CD8-positive, alpha-beta memory T cell (primary cell): ENCODE measurements around the gene FBLIM1. TPM values are rescaled to one million over a fixed set of nuclear protein-coding genes. Genes with fewer than 3 reads are reported as not detected.

Experiments
- CTCF ChIA-PET: fragments of 350-600 bp; sonication (Branson Sonifier 250); formaldehyde crosslinking; loops from one replicate; lab custom pipeline; 2021; ENCODE audit warnings: antibody characterized with exemption; lab: Charles Lee
- POLR2A ChIA-PET: fragments of 350-600 bp; sonication (Branson Sonifier 250); formaldehyde crosslinking; loops from one replicate; lab custom pipeline; 2021; ENCODE audit warnings: antibody characterized with exemption; lab: Charles Lee
- DNase-seq, 5 donors: peaks; one replicate each; pipeline versions ENCODE4 v3.0.0 to v3.0.0-alpha.2; 2020 to 2022; ENCODE audit warnings: mixed read lengths in 1 of 5
- H3K27ac ChIP-seq: one replicate; pipeline ENCODE4 v1.7.0; 2013; ENCODE audit warnings: low read depth, mild to moderate bottlenecking, low read length, moderate library complexity
- H3K27me3 ChIP-seq: 2 replicates; pipeline ENCODE4 v1.7.0; 2013; ENCODE audit warnings: low read length, mild to moderate bottlenecking; ENCODE audit not compliant: insufficient read depth, poor library complexity, severe bottlenecking
- H3K36me3 ChIP-seq: 2 replicates; pipeline ENCODE4 v1.7.0; 2013; ENCODE audit warnings: mild to moderate bottlenecking, low read length, moderate library complexity; ENCODE audit not compliant: insufficient read depth
- H3K4me1 ChIP-seq: 2 replicates; pipeline ENCODE4 v1.7.0; 2013; ENCODE audit warnings: mild to moderate bottlenecking, low read length, moderate library complexity; ENCODE audit not compliant: insufficient read depth
- H3K4me3 ChIP-seq: 2 replicates; pipeline ENCODE4 v1.7.0; 2013; ENCODE audit warnings: mild to moderate bottlenecking, low read length
- H3K9me3 ChIP-seq: 2 replicates; pipeline ENCODE4 v1.7.0; 2013; ENCODE audit warnings: mild to moderate bottlenecking, low read length
- H3K27ac Mint-ChIP-seq, 8 donors: one replicate each; pipeline ENCODE4 v1.8.0; 2020 to 2021; ENCODE audit warnings: mixed read lengths in 8 of 8, mild to moderate bottlenecking in 6 of 8, inconsistent platforms in 3 of 8, moderate library complexity in 3 of 8
- H3K27me3 Mint-ChIP-seq, 2 donors: one replicate each; pipeline ENCODE4 v1.8.0; 2020 to 2021; ENCODE audit warnings: mixed read lengths in 2 of 2, mild to moderate bottlenecking in 1 of 2, moderate library complexity in 1 of 2
- H3K36me3 Mint-ChIP-seq, 3 donors: one replicate each; pipeline ENCODE4 v1.8.0; 2020 to 2021; ENCODE audit warnings: mixed read lengths in 3 of 3, inconsistent platforms in 1 of 3, mild to moderate bottlenecking in 1 of 3
- H3K4me1 Mint-ChIP-seq, 3 donors: one replicate each; pipeline ENCODE4 v1.8.0; 2020 to 2021; ENCODE audit warnings: mixed read lengths in 3 of 3, inconsistent platforms in 1 of 3, mild to moderate bottlenecking in 1 of 3
- H3K4me3 Mint-ChIP-seq, 7 donors: one replicate each; pipeline ENCODE4 v1.8.0; 2020 to 2021; ENCODE audit warnings: mixed read lengths in 7 of 7, mild to moderate bottlenecking in 6 of 7, moderate library complexity in 4 of 7, inconsistent platforms in 2 of 7
- H3K9me3 Mint-ChIP-seq, 5 donors: one replicate each; pipeline ENCODE4 v1.8.0; 2020 to 2022; ENCODE audit warnings: mixed read lengths in 5 of 5, mild to moderate bottlenecking in 3 of 5, moderate library complexity in 2 of 5, inconsistent platforms in 1 of 5
- polyA plus RNA-seq: library from polyadenylated mRNA; unstranded; fragments of 300-500 nt; fragmentation: Illumina TruSeq; gene quantifications from one replicate; pipeline ENCODE4 v1.2.3, GENCODE V29; 2021
- total RNA-seq, 2 experiments: library from RNA; stranded (reverse); gene quantifications; one replicate each; pipeline ENCODE4 v1.2.3, GENCODE V29; 2021

FBLIM1 gene, protein sequence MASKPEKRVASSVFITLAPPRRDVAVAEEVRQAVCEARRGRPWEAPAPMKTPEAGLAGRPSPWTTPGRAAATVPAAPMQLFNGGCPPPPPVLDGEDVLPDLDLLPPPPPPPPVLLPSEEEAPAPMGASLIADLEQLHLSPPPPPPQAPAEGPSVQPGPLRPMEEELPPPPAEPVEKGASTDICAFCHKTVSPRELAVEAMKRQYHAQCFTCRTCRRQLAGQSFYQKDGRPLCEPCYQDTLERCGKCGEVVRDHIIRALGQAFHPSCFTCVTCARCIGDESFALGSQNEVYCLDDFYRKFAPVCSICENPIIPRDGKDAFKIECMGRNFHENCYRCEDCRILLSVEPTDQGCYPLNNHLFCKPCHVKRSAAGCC
- total RNA-seq (not detected), polyA plus RNA-seq (not detected)

- H3K9me3 ChIP-seq, result no peaks in the 10 kb centered on the region
- peaks cover 5 to 24% (median 12%) of the 10 kb centered on the region in 3 donors for H3K4me1 Mint-ChIP-seq
- H3K27ac Mint-ChIP-seq, result peak within 1 kb of the TSS in 2 of 8 donors; percentile 38 to 43
- peak within 1 kb of the TSS; percentile 26 to 81 (median 69) for H3K4me3 Mint-ChIP-seq
- ChIA-PET POLR2A (no interaction called here), CTCF (no interaction called here)
- no peak within 1 kb of the TSS for H3K27ac ChIP-seq
- peaks cover 0 to 5% (median 0%) of the 10 kb centered on the region in 5 donors for H3K9me3 Mint-ChIP-seq
- peaks cover 10% of the 10 kb centered on the region for H3K4me1 ChIP-seq
- H3K36me3 ChIP-seq, result no peaks in the 10 kb centered on the region
- no peak within 1 kb of the TSS for H3K4me3 ChIP-seq
- peaks cover 34 to 56% of the 10 kb centered on the region in 2 donors for H3K27me3 Mint-ChIP-seq
- H3K27me3 ChIP-seq, result peaks cover 24% of the 10 kb centered on the region
- peaks cover 0 to 10% (median 0%) of the 10 kb centered on the region in 3 donors for H3K36me3 Mint-ChIP-seq
- no peak for DNase-seq
These were observed at the start of gene FBLIM1 for GRCh38 chr1:15758343-15758931. Gene FBLIM1, plus strand, starts transcription at chr1:15758795. Its CDS starts 6,189 bp downstream, at chr1:15764984.

DNA sequence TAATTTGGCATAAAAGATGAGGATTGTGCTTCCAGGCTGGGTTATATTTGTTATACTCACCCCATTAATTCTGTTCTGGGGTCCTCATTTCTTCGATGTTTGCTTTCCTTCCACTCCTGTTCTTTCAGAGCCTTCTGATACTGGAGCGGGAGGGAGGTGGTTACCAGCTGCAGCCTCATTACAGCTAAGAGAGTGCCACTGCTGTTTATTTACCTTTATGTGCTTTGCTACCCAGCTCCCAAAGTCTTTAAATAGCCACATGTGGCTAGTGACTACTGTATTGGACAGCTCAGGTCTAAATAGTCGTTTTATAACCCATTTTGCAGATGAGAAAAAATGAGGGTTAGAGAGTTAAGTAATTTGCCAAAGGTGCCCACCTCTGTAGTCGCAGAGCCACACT, 49.4 kb upstream of the FBLIM1 start:
- DNase-seq, result no peak
- no peaks in the 10 kb centered on the region for H3K27me3 Mint-ChIP-seq
- CTCF ChIA-PET, result interaction anchor here (1.7 kb wide), 1 partner anchor 12 kb away, joined by 6 read pairs; no protein-coding TSS in a partner anchor
- Histone ChIP-seq H3K27me3 (no peaks in the 10 kb centered on the region), H3K36me3 (no peaks in the 10 kb centered on the region), H3K27ac (no peak overlapping the region), H3K4me1 (no peaks in the 10 kb centered on the region), H3K4me3 (no peak overlapping the region), H3K9me3 (no peaks in the 10 kb centered on the region)
- H3K36me3 Mint-ChIP-seq, result peaks cover 0 to 19% (median 4%) of the 10 kb centered on the region in 3 donors
- no peak overlapping the region for H3K4me3 Mint-ChIP-seq
- H3K27ac Mint-ChIP-seq, result no peak overlapping the region
- H3K4me1 Mint-ChIP-seq, result peaks cover 6 to 18% (median 12%) of the 10 kb centered on the region in 3 donors
- POLR2A ChIA-PET, result no interaction called here
- no peaks in the 10 kb centered on the region for H3K9me3 Mint-ChIP-seq

DNA sequence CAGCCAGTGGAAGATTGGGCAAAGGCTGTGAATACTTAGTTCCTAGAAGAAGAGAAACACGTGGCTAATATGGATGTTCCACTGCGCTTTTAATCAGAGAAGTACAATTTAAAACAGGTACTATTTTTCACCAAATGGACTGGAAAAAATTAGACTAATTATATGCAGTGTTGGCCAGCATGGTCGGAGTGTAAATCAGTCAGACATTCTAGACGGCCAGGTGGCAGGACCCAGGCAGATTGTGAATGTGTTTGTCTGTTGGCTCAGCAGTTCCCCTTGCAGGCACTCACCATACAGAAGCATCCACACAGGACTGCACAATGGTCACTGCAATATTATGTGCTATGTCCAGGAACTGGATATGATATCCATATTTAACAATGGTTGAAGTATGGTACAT, 46.4 kb upstream of the FBLIM1 start:
- Histone ChIP-seq H3K27ac (no peak overlapping the region), H3K4me1 (no peaks in the 10 kb centered on the region), H3K4me3 (no peak overlapping the region), H3K36me3 (peaks cover 7% of the 10 kb centered on the region), H3K27me3 (no peaks in the 10 kb centered on the region), H3K9me3 (no peaks in the 10 kb centered on the region)
- peaks cover 0 to 22% (median 2%) of the 10 kb centered on the region in 3 donors for H3K36me3 Mint-ChIP-seq
- ChIA-PET CTCF (interaction anchor here (1.5 kb wide), 1 partner anchor 25 kb away, joined by 4 read pairs; no protein-coding TSS in a partner anchor), POLR2A (no interaction called here)
- DNase-seq, result no peak
- peaks cover 5 to 10% (median 6%) of the 10 kb centered on the region in 3 donors for H3K4me1 Mint-ChIP-seq
- peak overlapping the region in 1 of 8 donors; percentile 29 for H3K27ac Mint-ChIP-seq
- no peaks in the 10 kb centered on the region for H3K9me3 Mint-ChIP-seq
- H3K27me3 Mint-ChIP-seq, result no peaks in the 10 kb centered on the region
- H3K4me3 Mint-ChIP-seq, result no peak overlapping the region

- no peak overlapping the region for H3K27ac ChIP-seq
- peaks cover 0 to 44% (median 6%) of the 10 kb centered on the region in 3 donors for H3K36me3 Mint-ChIP-seq
- ChIA-PET POLR2A (interaction anchor here (0.6 kb wide), 1 partner anchor 185 kb away, joined by 3 read pairs; no protein-coding TSS in a partner anchor), CTCF (interaction anchor here (1.6 kb wide), 1 partner anchor 26 kb away, joined by 3 read pairs; no protein-coding TSS in a partner anchor)
- no peaks in the 10 kb centered on the region for H3K27me3 ChIP-seq
- H3K4me3 Mint-ChIP-seq, result no peak overlapping the region
- peak overlapping the region in 6 of 8 donors; percentile 3 to 71 (median 37) for H3K27ac Mint-ChIP-seq
- no peaks in the 10 kb centered on the region for H3K27me3 Mint-ChIP-seq
- no peaks in the 10 kb centered on the region for H3K9me3 ChIP-seq
- no peak overlapping the region for H3K4me3 ChIP-seq
- no peaks in the 10 kb centered on the region for H3K4me1 ChIP-seq
- no peaks in the 10 kb centered on the region for H3K9me3 Mint-ChIP-seq
- H3K4me1 Mint-ChIP-seq, result peaks cover 5 to 9% (median 6%) of the 10 kb centered on the region in 3 donors
- no peak for DNase-seq
- peaks cover 21% of the 10 kb centered on the region for H3K36me3 ChIP-seq
These were observed 44.0 kb upstream of the FBLIM1 start for GRCh38 chr1:15714406-15715136.

GRCh38 chr1:15717418-15718125, 41.0 kb upstream of the FBLIM1 start:
- ChIA-PET POLR2A (no interaction called here), CTCF (no interaction called here)
- Mint-ChIP-seq H3K36me3 (peaks cover 0 to 64% (median 10%) of the 10 kb centered on the region in 3 donors), H3K27ac (peak overlapping the region in 1 of 8 donors; percentile 29), H3K4me3 (no peak overlapping the region), H3K27me3 (no peaks in the 10 kb centered on the region), H3K9me3 (no peaks in the 10 kb centered on the region), H3K4me1 (peaks cover 4 to 5% (median 5%) of the 10 kb centered on the region in 3 donors)
- Histone ChIP-seq H3K4me1 (no peaks in the 10 kb centered on the region), H3K27me3 (no peaks in the 10 kb centered on the region), H3K9me3 (no peaks in the 10 kb centered on the region), H3K36me3 (peaks cover 26% of the 10 kb centered on the region), H3K27ac (no peak overlapping the region), H3K4me3 (no peak overlapping the region)
- DNase-seq, result no peak

DNA sequence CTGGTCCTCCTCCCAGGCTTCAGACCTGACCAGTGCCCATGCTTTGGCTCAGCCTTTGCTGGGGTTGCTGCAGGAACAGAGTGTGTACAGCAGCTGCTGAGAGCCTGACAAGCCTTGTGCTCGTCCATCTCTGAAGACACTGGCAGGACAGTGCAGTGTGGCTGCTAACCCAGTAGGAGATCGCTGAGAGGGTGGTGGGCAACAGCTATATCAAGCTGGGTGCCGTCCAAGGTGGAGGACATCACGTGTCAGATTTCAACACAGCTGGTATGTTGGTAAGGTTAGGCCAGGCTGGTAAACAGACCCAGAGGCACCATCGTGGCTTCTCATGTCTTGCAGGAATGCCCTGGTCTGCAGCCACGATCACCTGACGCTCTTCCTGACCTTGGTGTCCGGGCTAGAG, 40.4 kb upstream of the FBLIM1 start:
- Mint-ChIP-seq H3K4me3 (no peak overlapping the region), H3K27me3 (no peaks in the 10 kb centered on the region), H3K36me3 (peaks cover 0 to 70% (median 8%) of the 10 kb centered on the region in 3 donors), H3K4me1 (peaks cover 4 to 5% (median 5%) of the 10 kb centered on the region in 3 donors), H3K9me3 (no peaks in the 10 kb centered on the region), H3K27ac (peak overlapping the region in 1 of 8 donors; percentile 51)
- no peaks in the 10 kb centered on the region for H3K27me3 ChIP-seq
- CTCF ChIA-PET, result no interaction called here
- no peaks in the 10 kb centered on the region for H3K9me3 ChIP-seq
- DNase-seq, result no peak
- POLR2A ChIA-PET, result no interaction called here
- H3K27ac ChIP-seq, result no peak overlapping the region
- no peak overlapping the region for H3K4me3 ChIP-seq
- peaks cover 32% of the 10 kb centered on the region for H3K36me3 ChIP-seq
- H3K4me1 ChIP-seq, result no peaks in the 10 kb centered on the region

GRCh38 chr1:15719381-15720120, 39.0 kb upstream of the FBLIM1 start:
- POLR2A ChIA-PET, result no interaction called here
- no peak overlapping the region for H3K4me3 Mint-ChIP-seq
- Histone ChIP-seq H3K4me3 (no peak overlapping the region), H3K9me3 (no peaks in the 10 kb centered on the region), H3K27me3 (no peaks in the 10 kb centered on the region), H3K27ac (no peak overlapping the region), H3K36me3 (peaks cover 32% of the 10 kb centered on the region), H3K4me1 (no peaks in the 10 kb centered on the region)
- CTCF ChIA-PET, result interaction anchor here (1.4 kb wide), 1 partner anchor 126 kb away, joined by 4 read pairs; no protein-coding TSS in a partner anchor
- DNase-seq, result no peak
- peaks cover 0 to 74% (median 8%) of the 10 kb centered on the region in 3 donors for H3K36me3 Mint-ChIP-seq
- no peaks in the 10 kb centered on the region for H3K9me3 Mint-ChIP-seq
- peaks cover under 1 to 1% (median under 1%) of the 10 kb centered on the region in 3 donors for H3K4me1 Mint-ChIP-seq
- peak overlapping the region in 1 of 8 donors; percentile 7 for H3K27ac Mint-ChIP-seq
- no peaks in the 10 kb centered on the region for H3K27me3 Mint-ChIP-seq
